Measurements from ENCODE around the gene DYNC2LI1.

The DYNC2LI1 gene

GRCh38 chr2:43794956-43795355 is 21.1 kb downstream of the DYNC2LI1 start:
- Histone ChIP-seq H3K9ac (ENCODE audit: low read length) (no peak overlapping the region), H3K4me3 (ENCODE audit: low read depth, low read length) (no peak overlapping the region), H3K4me1 (ENCODE audit: control insufficient read depth, insufficient read depth, low read length) (no peaks in the 10 kb centered on the region), H3K27me3 (ENCODE audit: control insufficient read depth, insufficient read depth, low read length) (no peaks in the 10 kb centered on the region), H3K36me3 (ENCODE audit: control insufficient read depth, insufficient read depth, low read length) (no peaks in the 10 kb centered on the region), H3K27ac (ENCODE audit: low read depth, low read length) (no peak overlapping the region), H3K9me3 (ENCODE audit: control insufficient read depth, insufficient read depth, low read depth, low read length) (no peaks in the 10 kb centered on the region)

DNA sequence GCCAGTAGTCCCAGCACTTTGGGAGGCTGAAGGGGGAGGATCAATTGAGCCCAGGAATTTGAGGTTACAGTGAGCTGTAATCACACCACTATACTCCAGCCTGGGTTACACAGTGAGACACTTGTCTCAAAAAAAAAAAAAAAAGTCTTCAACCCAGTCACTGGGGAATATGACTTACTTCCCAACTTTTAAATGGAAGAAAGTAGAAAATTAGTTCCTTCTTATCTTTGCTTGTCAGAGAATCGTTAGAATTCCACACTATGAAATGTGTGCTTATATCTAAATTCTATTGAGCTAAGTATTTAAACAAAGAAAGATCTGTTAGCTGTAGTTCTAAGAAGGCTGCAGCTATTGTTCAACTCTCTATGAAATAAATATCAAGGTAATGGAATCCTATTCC is 22.4 kb downstream of the DYNC2LI1 start:
- Histone ChIP-seq H3K27me3 (ENCODE audit: control insufficient read depth, insufficient read depth, low read length) (no peaks in the 10 kb centered on the region), H3K27ac (ENCODE audit: low read depth, low read length) (no peak overlapping the region), H3K36me3 (ENCODE audit: control insufficient read depth, insufficient read depth, low read length) (no peaks in the 10 kb centered on the region), H3K9me3 (ENCODE audit: control insufficient read depth, insufficient read depth, low read depth, low read length) (no peaks in the 10 kb centered on the region), H3K4me3 (ENCODE audit: low read depth, low read length) (no peak overlapping the region), H3K4me1 (ENCODE audit: control insufficient read depth, insufficient read depth, low read length) (no peaks in the 10 kb centered on the region), H3K9ac (ENCODE audit: low read length) (no peak overlapping the region)

DNA sequence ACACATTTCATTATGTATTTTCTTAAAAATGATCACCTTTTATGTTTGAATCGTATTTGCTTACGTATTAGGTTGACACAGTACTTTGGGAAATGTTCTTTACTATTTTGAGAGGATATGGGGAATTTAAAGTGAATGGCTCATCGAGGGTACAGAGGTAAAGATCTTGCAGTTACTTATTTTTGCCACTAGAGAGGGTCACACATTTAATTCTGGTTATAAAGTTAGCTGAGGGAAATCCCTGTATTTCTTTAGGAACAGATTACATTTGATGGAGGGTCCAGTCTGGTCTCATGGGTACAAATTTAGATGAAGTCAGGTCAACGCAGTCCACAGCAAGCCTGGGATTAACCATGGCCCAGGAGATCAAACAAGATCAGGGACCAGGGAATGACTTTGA is 24.5 kb downstream of the DYNC2LI1 start:
- Histone ChIP-seq H3K9ac (ENCODE audit: low read length) (no peak overlapping the region), H3K27me3 (ENCODE audit: control insufficient read depth, insufficient read depth, low read length) (no peaks in the 10 kb centered on the region), H3K27ac (ENCODE audit: low read depth, low read length) (no peak overlapping the region), H3K36me3 (ENCODE audit: control insufficient read depth, insufficient read depth, low read length) (no peaks in the 10 kb centered on the region), H3K4me1 (ENCODE audit: control insufficient read depth, insufficient read depth, low read length) (no peaks in the 10 kb centered on the region), H3K4me3 (ENCODE audit: low read depth, low read length) (no peak overlapping the region), H3K9me3 (ENCODE audit: control insufficient read depth, insufficient read depth, low read depth, low read length) (no peaks in the 10 kb centered on the region)

GRCh38 chr2:43800894-43801293 is 27.1 kb downstream of the DYNC2LI1 start:
- no peak overlapping the region for H3K4me3 ChIP-seq (ENCODE audit: low read depth, low read length)
- no peaks in the 10 kb centered on the region for H3K27me3 ChIP-seq (ENCODE audit: control insufficient read depth, insufficient read depth, low read length)
- H3K9me3 ChIP-seq (ENCODE audit: control insufficient read depth, insufficient read depth, low read depth, low read length): no peaks in the 10 kb centered on the region
- H3K36me3 ChIP-seq (ENCODE audit: control insufficient read depth, insufficient read depth, low read length): no peaks in the 10 kb centered on the region
- no peak overlapping the region for H3K27ac ChIP-seq (ENCODE audit: low read depth, low read length)
- H3K4me1 ChIP-seq (ENCODE audit: control insufficient read depth, insufficient read depth, low read length): no peaks in the 10 kb centered on the region
- no peak overlapping the region for H3K9ac ChIP-seq (ENCODE audit: low read length)

DNA sequence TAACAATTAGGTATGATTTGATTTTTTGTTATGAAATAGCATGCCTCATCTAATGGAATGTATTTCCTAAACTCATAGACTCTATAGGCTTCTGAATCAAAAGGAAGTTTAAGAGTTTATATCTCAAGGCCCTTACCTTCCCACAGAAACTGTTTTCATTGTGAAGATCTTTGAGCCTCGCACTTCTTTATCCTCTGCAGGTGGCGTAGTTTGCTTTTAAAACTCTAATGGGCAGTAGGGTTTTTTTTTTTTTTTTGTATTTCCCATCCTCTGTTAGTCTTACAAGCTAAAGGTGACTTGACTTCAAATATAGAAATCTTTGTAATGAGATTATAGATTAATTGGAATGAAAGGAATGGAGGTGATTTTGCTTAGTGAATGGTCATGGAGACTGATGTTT is 28.3 kb downstream of the DYNC2LI1 start:
- Histone ChIP-seq H3K4me3 (ENCODE audit: low read depth, low read length) (no peak overlapping the region), H3K27me3 (ENCODE audit: control insufficient read depth, insufficient read depth, low read length) (no peaks in the 10 kb centered on the region), H3K36me3 (ENCODE audit: control insufficient read depth, insufficient read depth, low read length) (no peaks in the 10 kb centered on the region), H3K27ac (ENCODE audit: low read depth, low read length) (no peak overlapping the region), H3K4me1 (ENCODE audit: control insufficient read depth, insufficient read depth, low read length) (no peaks in the 10 kb centered on the region), H3K9ac (ENCODE audit: low read length) (no peak overlapping the region), H3K9me3 (ENCODE audit: control insufficient read depth, insufficient read depth, low read depth, low read length) (no peaks in the 10 kb centered on the region)

- Histone ChIP-seq H3K9ac (ENCODE audit: low read length) (no peak overlapping the region), H3K9me3 (ENCODE audit: control insufficient read depth, insufficient read depth, low read depth, low read length) (no peaks in the 10 kb centered on the region)
These were observed 29.3 kb downstream of the DYNC2LI1 start for GRCh38 chr2:43803113-43803512.

DNA sequence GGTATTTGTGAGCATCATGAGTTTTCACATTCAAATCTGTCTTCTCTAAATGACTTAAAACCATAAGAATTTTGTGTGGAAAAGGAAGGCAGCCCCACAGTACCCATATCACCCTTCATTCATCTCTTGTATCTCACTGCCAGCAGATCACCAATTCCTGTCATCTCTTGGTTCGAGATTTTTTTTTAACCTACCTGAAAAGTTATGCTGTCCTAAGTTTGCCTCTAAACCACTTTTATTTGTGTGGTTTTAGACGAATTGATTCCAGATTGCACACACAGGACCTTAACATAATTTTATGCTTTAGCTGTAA is 32.8 kb downstream of the DYNC2LI1 start:
- Histone ChIP-seq H3K9me3 (ENCODE audit: control insufficient read depth, insufficient read depth, low read depth, low read length) (no peaks in the 10 kb centered on the region), H3K4me1 (ENCODE audit: control insufficient read depth, insufficient read depth, low read length) (no peaks in the 10 kb centered on the region), H3K9ac (ENCODE audit: low read length) (no peak overlapping the region), H3K27ac (ENCODE audit: low read depth, low read length) (no peak overlapping the region), H3K4me3 (ENCODE audit: low read depth, low read length) (no peak overlapping the region), H3K36me3 (ENCODE audit: control insufficient read depth, insufficient read depth, low read length) (no peaks in the 10 kb centered on the region), H3K27me3 (ENCODE audit: control insufficient read depth, insufficient read depth, low read length) (no peaks in the 10 kb centered on the region)

More at GRCh38 chr2:43803113-43803512, 29.3 kb downstream of the DYNC2LI1 start:
- Histone ChIP-seq H3K36me3 (ENCODE audit: control insufficient read depth, insufficient read depth, low read length) (no peaks in the 10 kb centered on the region), H3K4me1 (ENCODE audit: control insufficient read depth, insufficient read depth, low read length) (no peaks in the 10 kb centered on the region), H3K4me3 (ENCODE audit: low read depth, low read length) (no peak overlapping the region), H3K27ac (ENCODE audit: low read depth, low read length) (no peak overlapping the region), H3K27me3 (ENCODE audit: control insufficient read depth, insufficient read depth, low read length) (no peaks in the 10 kb centered on the region)

- Histone ChIP-seq H3K4me3 (ENCODE audit: low read depth, low read length) (no peak overlapping the region), H3K9me3 (ENCODE audit: control insufficient read depth, insufficient read depth, low read depth, low read length) (no peaks in the 10 kb centered on the region), H3K27ac (ENCODE audit: low read depth, low read length) (no peak overlapping the region), H3K27me3 (ENCODE audit: control insufficient read depth, insufficient read depth, low read length) (no peaks in the 10 kb centered on the region), H3K36me3 (ENCODE audit: control insufficient read depth, insufficient read depth, low read length) (no peaks in the 10 kb centered on the region), H3K4me1 (ENCODE audit: control insufficient read depth, insufficient read depth, low read length) (no peaks in the 10 kb centered on the region), H3K9ac (ENCODE audit: low read length) (no peak overlapping the region)
These were observed 36.6 kb downstream of the DYNC2LI1 start for GRCh38 chr2:43810452-43810851.

- Histone ChIP-seq H3K9ac (ENCODE audit: low read length) (no peak overlapping the region), H3K4me1 (ENCODE audit: control insufficient read depth, insufficient read depth, low read length) (no peaks in the 10 kb centered on the region), H3K27me3 (ENCODE audit: control insufficient read depth, insufficient read depth, low read length) (no peaks in the 10 kb centered on the region), H3K4me3 (ENCODE audit: low read depth, low read length) (no peak overlapping the region), H3K27ac (ENCODE audit: low read depth, low read length) (no peak overlapping the region), H3K9me3 (ENCODE audit: control insufficient read depth, insufficient read depth, low read depth, low read length) (no peaks in the 10 kb centered on the region), H3K36me3 (ENCODE audit: control insufficient read depth, insufficient read depth, low read length) (no peaks in the 10 kb centered on the region)
These were observed 37.0 kb downstream of the DYNC2LI1 start for GRCh38 chr2:43810888-43811287.

DNA sequence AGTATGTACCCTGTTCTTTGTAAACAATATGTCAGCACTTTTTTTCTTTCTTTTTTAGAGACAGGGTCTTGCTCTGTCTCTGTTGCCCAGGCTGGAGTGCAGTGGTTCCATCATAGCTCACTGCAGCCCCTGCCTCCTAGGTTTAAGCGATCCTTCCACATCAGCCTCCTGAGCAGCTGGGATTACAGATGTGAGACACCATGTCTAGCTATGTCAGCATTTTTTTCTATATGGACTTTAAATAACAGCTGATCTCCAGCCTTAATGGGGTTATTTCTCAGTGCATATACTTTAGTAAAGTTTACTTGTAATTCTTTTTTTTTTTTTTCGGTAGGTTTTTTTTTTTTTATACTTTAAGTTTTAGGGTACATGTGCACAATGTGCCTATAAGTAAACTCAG is 38.2 kb downstream of the DYNC2LI1 start:
- Histone ChIP-seq H3K27me3 (ENCODE audit: control insufficient read depth, insufficient read depth, low read length) (no peaks in the 10 kb centered on the region), H3K9me3 (ENCODE audit: control insufficient read depth, insufficient read depth, low read depth, low read length) (no peaks in the 10 kb centered on the region), H3K27ac (ENCODE audit: low read depth, low read length) (no peak overlapping the region), H3K4me3 (ENCODE audit: low read depth, low read length) (no peak overlapping the region), H3K36me3 (ENCODE audit: control insufficient read depth, insufficient read depth, low read length) (no peaks in the 10 kb centered on the region), H3K9ac (ENCODE audit: low read length) (no peak overlapping the region), H3K4me1 (ENCODE audit: control insufficient read depth, insufficient read depth, low read length) (no peaks in the 10 kb centered on the region)

DNA sequence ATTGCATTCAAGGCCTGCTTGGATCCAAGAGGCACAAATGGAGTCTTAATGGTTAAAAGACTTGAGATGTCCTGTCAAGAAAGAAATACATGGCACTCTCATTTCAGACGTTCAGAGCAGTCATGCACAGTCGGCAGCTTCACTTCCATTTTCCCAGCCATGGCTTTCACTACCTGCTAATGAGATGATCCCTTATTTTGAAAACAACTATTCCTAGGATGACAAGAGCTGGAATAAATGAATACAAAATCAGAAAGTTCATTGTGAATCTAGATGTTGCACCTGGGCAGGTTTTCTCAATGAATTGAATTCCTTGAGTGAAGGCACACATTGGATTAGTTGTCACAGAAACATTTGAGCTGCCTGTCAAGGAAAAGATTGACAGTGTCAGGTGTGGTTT is 39.1 kb downstream of the DYNC2LI1 start:
- Histone ChIP-seq H3K27me3 (ENCODE audit: control insufficient read depth, insufficient read depth, low read length) (no peaks in the 10 kb centered on the region), H3K27ac (ENCODE audit: low read depth, low read length) (no peak overlapping the region), H3K36me3 (ENCODE audit: control insufficient read depth, insufficient read depth, low read length) (no peaks in the 10 kb centered on the region), H3K4me3 (ENCODE audit: low read depth, low read length) (no peak overlapping the region), H3K9me3 (ENCODE audit: control insufficient read depth, insufficient read depth, low read depth, low read length) (no peaks in the 10 kb centered on the region), H3K9ac (ENCODE audit: low read length) (no peak overlapping the region), H3K4me1 (ENCODE audit: control insufficient read depth, insufficient read depth, low read length) (no peaks in the 10 kb centered on the region)

GRCh38 chr2:43814711-43815110 is 40.9 kb downstream of the DYNC2LI1 start:
- no peaks in the 10 kb centered on the region for H3K36me3 ChIP-seq (ENCODE audit: control insufficient read depth, insufficient read depth, low read length)
- no peaks in the 10 kb centered on the region for H3K9me3 ChIP-seq (ENCODE audit: control insufficient read depth, insufficient read depth, low read depth, low read length)
- H3K9ac ChIP-seq (ENCODE audit: low read length): no peak overlapping the region
- H3K4me3 ChIP-seq (ENCODE audit: low read depth, low read length): no peak overlapping the region
- H3K27me3 ChIP-seq (ENCODE audit: control insufficient read depth, insufficient read depth, low read length): no peaks in the 10 kb centered on the region
- no peaks in the 10 kb centered on the region for H3K4me1 ChIP-seq (ENCODE audit: control insufficient read depth, insufficient read depth, low read length)
- H3K27ac ChIP-seq (ENCODE audit: low read depth, low read length): no peak overlapping the region

All from HUES6 (cell line).